NCI-H1092 treated with DMSO at 0.1 percent for 48 hours (cell line): ENCODE results near the gene GNAO1.

ENCODE experiments used
- DNase-seq: peaks from one replicate; lab custom pipeline; 2025; lab: John Stamatoyannopoulos, UW

Gene GNAO1

DNA sequence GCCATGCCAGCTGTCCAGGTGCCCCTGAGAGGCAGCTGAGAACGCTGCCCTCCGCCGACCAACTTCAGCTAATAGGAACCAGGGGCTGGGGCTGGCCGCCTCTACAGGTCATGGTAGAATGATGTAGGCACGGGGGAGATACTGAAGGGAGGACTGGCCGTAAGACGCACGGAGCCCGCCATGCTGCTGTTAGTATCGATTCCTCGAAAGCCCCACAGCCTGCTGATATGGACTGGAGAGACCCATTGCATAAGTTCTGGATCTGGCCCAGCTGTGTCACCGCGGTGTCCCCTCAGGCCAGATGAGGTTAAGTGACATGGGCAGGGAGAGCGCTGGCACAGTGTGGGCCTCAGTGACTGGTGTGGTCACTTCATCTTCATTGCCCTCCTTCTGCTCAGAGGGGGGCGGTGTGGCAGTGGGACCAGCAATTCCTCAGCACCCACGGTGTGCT is 158.4 kb downstream of the GNAO1 start:
- no peak for DNase-seq

DNA sequence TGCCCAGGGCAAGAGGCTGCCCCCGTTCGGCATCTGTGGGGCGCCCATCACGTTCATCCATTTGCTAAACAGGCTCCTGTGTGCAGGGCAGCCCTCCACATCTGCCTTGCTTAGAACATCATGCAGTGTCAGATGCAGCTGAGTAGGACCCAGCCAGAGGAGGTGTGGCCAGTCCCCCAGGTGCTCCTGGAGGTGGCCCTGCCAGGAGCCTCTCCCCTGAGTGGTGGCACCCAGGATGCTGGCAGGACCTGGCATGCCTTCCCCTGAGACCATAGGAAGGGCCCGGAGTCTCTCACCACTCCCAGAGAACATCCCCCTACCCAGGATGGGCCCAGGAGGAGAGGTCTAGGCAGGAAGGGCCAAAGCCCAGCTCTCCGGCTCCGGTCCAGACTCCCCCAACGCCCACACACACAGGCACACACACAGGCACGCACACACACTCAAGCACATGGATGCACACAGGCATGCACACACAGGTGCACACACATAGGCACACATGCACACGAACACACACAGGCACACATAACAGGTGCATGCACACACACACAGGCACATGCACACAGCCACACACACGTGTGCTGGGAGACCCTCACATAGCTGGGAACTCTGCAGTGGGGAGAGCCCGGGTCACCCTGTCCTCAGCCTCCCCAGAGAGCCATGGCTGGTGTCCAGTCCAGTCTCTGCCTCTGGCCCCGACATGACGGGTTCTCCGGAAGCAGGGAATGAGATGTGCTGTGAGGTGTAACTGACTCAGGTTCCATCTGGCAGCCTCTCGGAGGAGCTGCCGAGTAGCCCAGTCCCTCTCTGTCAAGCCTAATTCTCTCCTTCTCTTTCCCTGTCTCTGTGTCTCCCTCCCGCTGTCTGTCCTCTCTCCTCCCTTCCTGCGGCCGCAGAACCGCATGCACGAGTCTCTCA is 159.5 kb downstream of the GNAO1 start:
- DNase-seq: no peak

DNA sequence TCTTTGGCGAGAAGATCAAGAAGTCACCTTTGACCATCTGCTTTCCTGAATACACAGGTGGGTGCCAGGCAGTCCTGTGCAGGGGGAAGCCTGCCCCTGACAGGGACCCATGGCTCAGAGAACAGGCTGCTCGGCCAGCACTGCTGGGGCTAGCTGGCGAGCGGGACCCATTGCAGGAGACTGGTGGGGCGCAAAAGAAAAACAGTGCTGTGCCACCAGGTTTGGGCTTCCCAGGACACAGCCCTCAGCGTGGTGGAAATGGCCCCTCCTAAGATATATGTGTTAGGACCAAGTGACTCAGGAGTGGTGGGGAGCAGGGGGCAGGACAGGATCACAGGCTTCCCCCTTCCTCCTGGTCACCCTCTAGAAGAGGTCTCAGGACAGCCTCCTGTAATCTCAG is 160.2 kb downstream of the GNAO1 start:
- no peak for DNase-seq

DNA sequence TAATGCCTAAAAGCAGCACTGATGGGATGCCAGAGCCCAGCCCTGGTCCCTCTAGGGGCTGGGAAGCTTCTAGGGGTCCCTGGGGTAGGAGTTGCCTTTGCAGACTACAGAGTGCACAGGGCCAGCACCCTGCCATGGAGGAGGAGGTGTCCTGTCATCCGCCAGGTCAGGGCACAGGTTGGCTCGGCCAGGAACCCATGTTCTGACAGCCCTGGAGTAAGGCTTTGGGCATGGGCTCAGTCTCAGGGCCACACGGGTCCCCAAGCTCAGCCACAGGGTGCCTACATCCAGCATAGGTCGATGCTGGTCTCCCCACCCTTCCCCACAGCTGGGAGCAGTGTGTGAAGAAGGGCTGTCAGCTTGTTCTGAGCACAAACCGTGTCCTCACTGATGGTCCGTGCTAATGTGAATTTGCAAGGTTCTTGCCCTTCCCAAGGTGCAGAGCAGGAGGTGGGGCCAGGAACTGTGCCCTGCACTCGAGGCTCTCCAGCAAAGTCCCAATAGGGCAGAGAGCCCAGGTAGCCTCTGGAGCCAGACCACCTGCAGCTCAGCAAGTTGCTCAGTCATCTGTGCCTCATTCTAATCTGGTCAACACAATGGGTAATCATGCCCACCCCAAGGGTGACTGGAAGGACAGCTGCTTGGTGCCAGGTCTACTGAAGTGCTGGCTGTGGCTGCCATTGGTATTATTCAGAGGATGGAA is 161.2 kb downstream of the GNAO1 start:
- DNase-seq: no peak

DNA sequence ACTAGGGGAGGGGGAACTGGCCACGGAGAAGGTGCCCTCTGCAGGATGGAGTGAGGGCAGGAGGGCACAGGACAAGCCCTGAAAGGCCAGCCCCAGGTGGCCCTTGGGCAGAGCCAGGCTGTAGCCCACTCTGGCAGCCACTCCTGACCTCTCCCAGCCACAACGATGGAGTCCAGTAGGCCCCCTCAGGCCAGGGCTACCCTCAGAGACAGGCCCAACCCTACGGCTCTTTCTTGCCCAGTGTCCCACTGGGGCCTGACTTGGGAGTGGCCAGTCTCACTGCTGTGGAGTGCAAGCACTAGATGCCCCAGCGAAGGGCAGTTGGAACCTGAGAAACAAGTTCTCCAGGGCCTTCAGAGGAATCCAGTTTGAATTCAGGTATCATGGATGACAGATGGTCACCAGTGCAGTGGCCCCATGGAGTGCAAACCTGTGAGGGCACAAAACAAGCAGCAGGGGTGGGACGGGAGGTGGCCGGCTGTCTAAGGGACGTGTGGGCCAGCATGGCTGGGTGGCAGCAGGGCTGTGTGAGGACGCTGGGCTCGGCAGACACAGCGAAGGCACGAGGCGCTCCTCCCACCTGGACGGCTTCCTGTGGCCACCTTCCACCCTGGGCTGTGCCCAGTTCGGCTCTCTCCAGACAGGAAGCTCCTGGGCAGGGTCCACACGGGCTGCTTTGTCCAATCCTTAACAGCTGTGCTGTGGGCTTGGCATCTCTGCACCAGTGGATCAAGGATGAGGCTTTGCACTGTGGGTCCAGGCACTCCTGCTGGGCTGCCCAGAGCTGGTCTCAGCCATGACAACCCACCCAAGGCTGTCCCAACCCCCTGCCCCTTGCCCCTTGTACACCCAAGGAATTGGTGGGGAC is 162.0 kb downstream of the GNAO1 start:
- no peak for DNase-seq

DNA sequence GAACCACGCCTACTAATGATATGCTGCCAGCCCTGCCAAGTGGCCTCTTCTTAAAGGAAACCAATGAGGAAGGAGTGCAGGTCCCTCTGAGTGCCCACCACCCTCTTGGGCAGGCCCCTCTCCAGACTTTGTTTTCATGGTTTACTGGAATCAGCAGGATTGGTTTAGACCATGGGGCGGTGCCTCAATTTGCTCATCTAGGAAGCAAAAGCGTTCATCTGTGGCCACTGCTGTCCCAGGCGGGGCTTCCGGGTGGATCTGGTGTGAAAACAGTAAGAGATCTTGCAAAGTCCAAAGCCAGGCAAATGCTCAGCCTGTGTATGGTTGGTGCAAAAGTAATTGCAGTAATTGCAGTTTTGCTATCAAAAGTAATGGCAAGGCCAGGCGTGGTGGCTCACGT is 162.7 kb downstream of the GNAO1 start:
- DNase-seq: no peak

DNA sequence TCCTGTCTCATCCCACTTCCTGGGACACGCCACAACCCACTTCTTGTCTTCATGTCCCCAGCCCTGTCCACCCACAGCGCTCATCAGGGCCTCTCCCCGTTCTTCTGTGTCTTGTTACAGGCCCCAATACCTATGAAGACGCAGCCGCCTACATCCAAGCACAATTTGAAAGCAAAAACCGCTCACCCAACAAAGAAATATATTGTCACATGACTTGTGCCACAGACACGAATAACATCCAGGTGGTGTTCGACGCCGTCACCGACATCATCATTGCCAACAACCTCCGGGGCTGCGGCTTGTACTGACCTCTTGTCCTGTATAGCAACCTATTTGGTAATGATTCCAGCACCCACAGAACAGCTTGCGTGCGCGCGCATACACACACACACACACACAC is 163.5 kb downstream of the GNAO1 start:
- DNase-seq: no peak

DNA sequence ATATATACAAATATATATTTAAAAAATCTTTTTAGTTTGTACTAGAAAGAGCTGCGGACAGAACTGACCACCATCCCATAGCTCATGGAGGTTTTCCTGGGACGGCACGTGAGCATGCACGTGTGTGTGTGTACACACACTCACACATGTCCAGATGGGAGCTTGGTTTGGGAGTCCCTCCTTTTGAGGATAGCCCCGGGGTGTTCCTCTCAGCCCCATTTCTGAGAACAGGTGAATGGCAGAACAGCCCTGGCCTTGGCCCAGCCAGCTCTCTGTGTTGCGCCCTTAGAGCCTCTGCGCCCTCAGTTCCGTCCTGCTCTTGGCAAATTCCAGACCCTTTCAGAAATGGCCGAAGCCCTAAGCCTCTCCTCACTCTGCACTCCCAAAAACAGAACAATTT is 163.9 kb downstream of the GNAO1 start:
- no peak for DNase-seq

DNA sequence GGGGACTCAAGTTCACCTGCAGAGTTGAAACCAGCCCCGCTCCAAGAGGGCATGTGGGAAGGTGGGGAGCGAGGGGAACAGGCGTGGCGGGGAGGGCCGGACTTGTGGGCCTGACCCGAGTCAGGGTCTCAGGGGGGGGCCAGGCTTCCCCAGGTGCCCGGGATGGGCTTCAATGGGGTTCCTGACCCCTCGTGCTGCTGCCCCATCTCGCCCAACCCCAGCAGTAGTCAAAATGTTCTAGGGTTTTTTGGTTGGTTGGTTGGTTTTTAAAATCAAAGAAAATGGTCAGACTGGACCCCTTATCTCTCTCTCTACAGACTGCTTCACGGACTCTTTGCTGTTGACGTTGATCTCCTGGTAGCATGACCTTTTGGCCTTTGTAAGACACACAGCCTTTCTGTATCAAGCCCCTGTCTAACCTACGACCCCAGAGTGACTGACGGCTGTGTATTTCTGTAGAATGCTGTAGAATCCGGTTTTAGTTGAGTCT is 164.5 kb downstream of the GNAO1 start:
- DNase-seq: no peak

DNA sequence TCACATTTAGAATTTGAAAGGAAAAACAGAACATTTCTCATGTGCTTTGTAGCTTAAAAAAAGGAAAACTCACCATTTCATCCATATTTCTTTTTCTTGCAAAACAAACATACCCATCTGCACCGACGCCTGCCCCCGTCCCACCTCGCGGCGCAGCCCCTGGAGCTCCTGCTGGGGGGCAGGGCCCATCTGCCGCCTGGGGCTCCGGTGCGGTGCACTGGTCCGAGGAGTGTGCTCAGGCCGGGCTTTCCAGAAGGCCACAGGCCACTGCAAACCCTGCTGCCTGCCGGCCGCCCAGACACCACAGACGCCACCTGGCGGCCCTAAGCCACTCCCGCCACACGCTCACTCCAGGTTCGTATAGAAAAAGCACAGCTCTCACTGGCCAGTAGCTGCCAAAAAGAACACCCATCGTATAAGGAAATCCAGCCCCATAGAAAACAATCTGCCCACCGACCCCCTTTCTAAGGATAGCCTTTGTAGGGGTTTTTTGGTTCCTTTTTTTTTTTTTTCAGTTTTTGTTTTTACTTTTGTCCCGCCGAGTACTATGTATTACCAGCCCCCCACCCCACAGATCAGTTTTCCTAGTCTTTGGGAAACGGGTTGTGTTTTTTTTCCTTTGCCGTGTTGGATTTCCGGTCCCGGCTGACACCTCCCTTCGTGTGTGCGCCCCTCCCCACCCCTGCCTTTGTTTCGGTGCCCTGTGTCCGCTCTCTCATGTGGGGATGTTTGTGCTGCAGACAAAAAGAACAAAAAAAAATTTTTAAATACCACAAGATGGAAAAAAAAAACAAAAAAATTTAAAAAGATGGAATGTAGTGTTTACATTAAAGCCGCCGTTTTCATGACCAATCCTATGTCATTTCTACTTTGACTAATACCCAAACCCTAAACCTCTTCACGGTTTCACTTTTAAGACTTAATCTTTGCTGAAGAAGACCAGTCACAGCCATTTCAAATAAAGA is 165.3 kb downstream of the GNAO1 start:
- no peak for DNase-seq

DNA sequence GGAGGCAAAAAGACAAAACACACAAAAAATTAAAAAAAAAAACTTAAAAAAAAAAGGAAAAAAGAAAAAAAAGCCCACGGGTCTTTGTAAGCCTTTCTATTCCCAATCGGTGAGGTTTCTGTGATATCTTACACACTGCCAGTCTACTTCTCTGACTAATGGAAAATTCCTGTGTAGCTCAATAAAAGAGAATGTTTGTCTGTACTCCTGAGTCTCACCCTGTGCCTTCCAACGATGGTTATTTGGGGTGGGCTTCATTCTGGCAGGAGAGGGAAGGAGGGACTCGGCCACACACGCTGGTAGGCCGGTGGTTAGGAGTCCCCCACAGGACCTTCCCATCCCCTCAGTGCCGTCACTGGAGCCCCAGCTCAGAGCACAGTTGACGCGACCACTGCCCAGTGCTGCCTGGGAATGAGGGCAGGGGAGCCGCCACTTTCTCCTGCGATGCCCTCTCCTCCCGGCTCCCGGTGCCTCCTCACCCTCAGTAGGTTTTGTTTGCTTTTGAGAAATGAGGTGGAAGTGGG is 166.0 kb downstream of the GNAO1 start:
- DNase-seq: no peak

DNA sequence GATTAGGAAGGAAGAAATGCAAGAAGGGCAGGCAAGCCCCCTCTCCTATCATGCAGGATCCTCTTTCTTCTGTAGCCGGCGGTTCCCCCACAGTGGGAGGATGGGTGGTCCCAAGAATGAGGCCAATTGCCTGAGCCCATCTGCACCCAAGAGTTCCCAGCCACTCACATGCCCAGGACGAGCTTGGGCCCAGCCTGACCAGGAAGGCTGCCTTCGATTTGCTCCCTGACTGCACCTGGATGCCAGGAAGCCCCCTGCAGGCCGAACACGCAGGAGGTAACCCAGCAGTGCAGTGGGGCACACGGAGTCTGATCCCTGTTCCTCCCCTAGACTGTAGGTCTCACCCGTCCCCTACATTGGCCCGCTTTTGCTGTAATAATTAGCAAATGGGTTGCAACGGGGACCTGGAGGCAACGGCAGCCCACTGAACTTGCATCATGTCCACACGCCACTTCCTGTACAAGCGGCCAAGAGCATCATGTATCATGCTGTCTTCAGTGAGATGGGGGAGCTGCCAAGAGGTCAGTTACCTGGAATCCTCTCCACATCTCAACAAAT is 166.6 kb downstream of the GNAO1 start:
- DNase-seq: no peak

DNA sequence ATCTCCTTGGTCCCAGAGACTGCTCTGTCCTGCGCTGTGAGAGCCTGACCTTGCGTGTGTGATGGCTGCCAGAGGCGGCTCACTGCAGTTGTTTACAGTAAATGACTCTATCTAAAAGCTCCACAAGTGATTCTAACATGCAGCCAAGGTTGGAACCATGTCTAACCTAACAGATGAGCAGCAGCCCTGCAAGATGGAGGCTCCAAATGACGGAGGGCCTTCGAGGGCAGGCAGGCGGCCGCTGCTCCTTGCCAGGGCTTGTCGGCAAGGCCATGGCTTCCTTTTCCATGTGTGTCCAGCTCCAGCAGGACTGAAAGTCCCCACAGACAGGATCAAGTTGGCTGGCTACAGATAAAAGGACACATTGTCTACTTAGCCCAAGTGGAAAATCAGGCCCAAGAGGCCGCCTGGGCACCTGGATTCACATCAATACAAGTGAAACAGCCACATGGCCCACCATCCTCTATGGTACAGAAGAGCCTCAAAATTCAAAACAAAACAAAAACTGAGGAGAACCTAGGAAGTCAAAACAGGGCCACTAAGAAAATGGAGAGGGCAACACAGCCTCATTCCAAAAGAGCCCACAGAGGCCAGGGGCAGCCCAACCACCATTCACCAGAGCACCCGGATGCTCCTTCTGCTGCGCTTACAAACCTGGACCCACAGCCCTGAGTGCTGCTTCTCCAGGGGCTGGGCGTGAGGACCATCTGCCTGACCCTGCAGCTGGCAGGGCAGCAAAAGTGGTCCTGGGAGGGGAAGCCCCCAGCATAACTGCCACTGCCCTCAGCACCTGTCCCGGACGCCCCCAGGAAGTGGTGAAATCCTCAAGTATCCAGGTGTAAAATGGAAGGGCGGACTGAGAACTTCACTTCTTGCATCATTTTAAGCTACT is 169.1 kb downstream of the GNAO1 start:
- DNase-seq: no peak

DNA sequence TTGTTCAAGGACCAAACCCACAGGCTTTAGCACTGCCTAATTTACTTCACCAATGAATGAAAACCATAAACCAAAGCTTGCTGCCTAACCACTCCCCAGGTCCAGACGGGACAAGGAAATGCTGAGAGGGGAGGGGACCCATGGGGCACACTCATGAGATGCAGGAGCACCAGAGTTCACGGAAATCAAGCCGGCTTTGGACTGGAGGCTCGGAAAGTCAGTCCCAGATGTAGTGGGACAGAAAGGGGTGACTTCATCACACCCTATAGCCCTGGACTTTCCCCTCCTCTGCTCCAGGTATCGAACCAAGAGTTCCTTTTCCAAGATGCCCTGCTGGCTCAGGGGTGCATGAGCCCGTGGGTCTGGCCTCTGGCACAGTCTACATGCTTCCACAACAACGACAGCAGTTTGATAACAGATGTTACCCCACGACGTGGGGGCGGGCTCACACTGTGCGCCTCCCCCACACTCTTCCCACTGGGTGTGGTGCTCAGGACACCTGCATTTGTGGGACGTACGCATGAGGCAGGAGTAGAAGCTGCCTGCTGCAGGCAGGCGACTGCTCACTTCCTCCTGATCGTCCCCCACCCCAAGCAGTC is 170.9 kb downstream of the GNAO1 start:
- DNase-seq: no peak

DNA sequence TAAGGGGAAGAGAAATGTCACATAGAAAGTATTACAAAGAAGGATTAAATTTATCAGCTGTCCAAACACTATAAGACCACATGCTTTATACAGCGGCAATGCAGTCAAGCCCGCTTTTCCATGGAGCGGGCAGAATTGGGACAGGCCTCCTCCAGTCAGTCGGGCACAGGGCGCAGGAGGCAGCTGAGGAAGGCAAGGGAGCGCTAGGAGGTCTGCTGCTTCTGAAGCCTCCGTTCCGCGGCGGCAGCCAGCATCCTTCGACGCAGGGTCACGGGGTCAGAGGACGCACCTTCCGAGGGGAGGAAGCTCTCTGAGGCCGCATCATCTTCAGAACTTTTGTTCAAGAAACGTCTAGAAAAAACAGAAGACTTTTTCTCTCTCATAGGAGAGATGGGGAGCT is 171.4 kb downstream of the GNAO1 start:
- DNase-seq: no peak

DNA sequence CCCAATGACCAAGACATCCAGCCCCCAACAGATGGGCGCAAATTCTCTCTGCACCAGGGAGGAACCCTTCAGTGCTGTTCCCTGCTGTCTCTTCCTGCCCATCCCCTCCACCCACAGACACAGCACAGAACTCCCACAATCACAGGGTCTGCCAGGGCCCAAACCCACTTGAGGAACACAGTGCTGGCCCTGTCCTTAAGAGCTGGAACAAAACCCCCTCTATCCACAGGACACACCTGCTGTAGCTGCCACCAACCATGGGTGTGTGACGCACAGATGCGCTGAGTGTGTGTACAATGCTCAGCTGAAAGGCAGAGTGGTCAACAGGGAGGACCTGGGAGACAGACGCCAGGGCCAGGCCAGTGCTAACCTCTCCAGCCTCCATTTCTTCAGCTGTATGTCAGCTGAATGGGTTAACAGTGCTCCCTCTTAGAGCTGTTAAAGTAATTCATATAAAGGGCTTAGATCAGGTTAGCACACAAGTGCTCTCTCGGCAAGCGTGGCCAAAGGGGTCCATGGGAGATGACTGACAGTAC is 172.0 kb downstream of the GNAO1 start:
- DNase-seq: no peak

DNA sequence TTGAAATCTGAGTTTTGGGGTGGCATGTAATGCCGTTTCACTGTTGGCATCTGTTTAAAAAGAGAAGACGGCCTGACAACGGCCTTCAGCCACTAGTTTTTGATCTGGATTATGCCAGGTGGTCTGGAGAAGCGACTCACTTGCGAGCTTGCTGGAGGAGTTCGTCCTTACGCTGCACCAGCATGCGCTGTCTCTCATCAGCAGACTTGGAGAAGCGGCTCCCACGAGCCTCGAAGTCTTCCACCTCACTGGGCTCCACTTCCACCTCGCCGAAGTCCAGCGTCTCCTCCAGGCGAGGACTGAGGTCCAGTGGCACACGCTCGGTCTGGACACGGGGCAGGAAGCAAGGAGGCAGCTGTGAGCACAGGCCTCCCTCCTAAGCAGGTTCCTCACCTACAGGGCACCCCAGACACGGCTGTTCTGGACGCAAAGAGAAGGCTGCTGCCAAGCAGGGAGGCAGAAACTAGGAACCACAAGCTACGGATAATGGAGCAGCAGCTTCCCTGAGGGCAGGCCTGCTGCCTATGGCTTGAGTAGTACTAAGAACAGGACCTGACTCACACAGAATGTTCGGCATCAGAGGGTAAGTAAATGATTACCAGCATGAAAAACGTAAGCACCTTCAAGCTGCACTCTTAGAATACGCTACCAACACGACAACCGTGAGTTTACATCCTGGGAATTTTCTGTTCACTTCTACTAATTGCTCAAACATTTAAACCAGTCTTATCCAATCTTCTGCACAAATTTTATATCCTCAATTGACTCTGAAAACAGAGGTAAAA is 172.7 kb downstream of the GNAO1 start:
- no peak for DNase-seq

DNA sequence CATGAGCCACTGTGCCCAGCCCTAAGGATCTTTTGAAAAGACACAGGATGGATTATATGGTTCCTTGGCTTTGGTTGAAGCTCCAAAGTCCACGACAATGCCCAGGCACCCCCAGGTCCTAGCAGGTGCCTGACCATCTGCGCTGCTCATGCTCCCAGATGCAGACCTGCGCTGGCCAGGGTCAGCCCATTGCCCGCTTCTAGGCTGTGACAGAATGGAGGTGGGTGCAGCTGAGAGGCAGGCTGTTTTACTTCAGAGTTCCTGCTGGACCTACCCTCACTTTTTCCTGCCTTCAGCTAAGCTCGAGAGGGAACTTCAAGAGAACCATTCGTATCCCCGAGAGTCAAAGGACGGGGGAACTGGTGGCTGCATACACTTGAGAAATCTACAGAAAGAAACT is 173.6 kb downstream of the GNAO1 start:
- DNase-seq: no peak
